GM15510 (cell line): Measurements from ENCODE around the gene STAT4.

Experiments
- POLR2A ChIP-seq: IDR thresholded peaks from 3 replicates; pipeline ENCODE4 v1.6.1; 2011; ENCODE audit warnings: borderline replicate concordance; ENCODE audit not compliant: insufficient read length; ENCODE audit errors: extremely low read depth

Gene STAT4

DNA sequence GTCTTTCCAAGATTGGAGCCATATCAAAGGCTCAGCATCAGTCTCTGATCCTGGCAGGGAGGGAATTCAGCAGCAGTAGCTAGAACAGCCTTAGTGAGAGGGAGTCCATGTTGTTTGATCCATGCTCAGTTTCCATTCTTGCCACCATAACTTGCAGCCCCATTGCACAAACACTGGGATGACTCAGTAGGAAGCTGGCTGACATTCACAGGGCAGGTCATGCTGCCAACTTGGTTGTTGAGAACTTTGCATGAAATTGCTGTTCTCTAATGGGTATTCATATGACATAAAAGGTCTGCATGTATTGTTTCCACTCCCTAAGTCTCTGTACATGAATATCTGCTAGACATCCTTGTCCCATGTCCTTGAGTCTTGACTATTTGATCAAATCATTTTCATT lies 29.9 kb upstream of the STAT4 start:
- TF ChIP-seq POLR2A = no peak

- no peak for TF ChIP-seq POLR2A
Measured at GRCh38 chr2:191180276-191180675, 29.5 kb upstream of the STAT4 start.

GRCh38 chr2:191178806-191179514 lies 28.2 kb upstream of the STAT4 start:
- TF ChIP-seq POLR2A = no peak

DNA sequence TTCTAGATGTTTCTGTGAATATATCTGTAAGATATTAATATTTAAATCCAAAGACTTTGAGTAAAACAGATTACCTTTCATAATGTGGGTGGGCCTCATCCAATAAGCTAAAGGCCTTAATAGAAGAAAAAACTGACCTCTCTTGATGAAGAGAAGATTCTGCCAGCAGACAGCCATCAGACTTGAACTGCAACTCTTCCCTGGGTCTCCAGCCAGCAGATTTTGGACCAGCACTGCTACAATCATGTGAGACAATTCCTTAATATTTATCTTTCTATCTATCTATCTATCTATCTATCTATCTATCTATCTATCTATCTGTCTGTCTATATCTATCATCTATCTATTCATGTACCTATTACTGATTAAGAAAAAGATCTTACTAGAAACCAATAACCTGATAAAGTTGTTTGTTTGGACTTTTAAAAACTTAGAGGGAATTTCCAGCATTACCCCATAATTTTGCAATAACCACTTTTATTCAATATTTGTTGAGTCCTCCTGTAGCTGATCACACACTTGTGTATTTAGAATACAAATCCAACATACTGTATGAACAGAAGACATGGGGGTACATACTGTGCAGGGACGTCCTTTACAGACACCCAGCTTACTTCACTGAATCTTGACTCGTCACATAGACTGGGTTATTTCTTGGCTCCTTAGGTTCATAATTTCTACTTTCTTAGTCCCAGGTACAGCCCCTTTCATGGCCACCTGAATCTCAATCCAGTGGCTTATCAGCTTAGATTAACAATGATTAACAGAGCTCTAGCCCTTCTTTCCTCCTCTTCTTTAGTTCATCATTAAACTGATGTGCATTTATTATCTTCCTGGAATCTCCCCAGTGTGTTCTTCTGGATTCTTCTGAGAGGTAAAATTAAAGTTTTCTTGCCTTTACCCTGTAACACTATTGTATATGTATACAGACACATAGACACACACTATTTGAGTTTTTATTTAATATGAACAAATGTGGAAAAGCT lies 27.2 kb upstream of the STAT4 start:
- no peak for TF ChIP-seq POLR2A

DNA sequence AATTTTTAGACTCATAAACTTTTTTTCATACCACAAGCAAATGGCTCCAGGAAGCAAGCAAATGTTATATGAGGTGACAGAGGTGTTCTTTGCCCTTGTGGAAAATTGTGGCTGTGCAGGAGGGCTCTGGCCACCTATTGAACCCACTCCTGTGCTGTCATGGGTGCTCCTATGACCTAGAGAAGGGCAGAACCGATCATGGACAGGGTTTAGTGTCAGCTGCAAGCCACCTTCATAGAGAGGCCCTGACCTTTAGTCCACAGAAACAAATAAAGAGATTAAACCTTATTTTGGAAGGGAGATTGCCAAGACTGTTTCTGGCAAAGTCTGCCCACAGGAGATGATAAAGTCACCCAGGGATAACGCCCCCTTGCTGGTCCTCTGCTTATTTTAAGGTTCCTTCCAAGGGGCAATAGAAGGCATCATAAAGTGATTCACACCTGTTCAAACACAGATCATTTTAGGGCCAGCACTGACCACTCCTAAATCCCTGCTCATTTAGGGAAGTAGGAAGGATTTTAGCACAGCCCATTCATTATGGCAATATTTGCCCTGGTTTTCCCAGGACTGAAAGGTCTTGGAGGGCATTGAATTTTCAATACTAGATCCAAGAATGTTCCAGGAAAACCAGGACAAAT lies 26.1 kb upstream of the STAT4 start:
- no peak for TF ChIP-seq POLR2A

DNA sequence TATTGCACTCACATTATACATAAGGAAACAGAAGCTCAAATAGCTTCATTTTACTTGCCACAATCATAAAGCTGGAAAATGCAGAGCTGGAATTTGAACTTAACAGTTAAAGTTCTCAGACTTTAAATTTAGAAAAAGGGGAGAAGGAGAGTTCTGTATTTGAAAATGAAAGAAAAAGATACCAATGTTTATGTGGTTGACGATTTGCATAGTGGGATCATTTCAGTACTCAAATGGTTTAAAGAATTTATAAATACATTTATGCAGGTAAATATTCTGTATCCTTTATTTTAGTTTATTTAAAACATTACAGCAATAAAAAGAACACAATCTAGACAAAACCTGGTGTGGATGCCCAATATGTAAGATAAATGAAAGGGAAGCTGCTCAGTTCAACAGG lies 25.5 kb upstream of the STAT4 start:
- no peak for TF ChIP-seq POLR2A

- TF ChIP-seq POLR2A = no peak
Measured at GRCh38 chr2:191174442-191174841, 23.6 kb upstream of the STAT4 start.

DNA sequence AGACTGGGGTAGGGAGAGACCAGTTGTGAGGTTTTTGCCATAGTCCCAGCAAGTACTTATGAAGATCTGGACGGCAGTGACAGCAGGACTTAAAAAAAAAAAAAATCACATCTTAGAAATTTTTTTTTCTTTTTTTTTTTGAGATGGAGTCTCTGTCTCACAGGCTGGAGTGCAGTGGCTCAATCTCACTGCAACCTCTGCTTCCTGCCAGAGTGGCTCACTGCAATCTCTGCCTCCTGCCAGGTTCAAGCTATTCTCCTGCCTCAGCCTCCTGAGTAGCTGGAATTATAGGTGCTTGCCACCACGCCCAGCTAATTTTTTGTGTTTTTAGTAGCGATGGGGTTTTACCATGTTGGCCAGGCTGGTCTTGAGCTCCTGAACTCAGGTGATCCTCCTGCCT lies 22.4 kb upstream of the STAT4 start:
- no peak for TF ChIP-seq POLR2A

GRCh38 chr2:191171708-191172355 lies 21.0 kb upstream of the STAT4 start:
- no peak for TF ChIP-seq POLR2A

DNA sequence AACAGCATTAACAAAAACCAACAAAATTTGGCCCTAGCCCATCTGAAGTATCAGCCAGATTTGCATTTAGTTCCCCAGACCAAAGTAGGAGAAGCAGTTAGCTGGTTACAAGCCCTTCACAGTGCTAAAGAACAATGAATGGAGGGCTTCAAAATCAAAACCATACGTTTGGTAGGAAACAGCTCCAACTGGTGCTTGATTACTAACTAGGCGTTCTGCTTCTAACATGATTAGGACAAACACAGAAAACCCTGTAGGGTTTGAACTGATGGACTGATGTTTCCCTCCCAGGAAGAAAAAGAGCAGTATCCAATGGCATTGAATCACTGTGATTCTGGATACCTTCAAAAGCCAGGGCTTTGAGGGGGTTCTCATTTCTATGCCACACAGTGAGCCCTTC lies 20.5 kb upstream of the STAT4 start:
- no peak for TF ChIP-seq POLR2A

DNA sequence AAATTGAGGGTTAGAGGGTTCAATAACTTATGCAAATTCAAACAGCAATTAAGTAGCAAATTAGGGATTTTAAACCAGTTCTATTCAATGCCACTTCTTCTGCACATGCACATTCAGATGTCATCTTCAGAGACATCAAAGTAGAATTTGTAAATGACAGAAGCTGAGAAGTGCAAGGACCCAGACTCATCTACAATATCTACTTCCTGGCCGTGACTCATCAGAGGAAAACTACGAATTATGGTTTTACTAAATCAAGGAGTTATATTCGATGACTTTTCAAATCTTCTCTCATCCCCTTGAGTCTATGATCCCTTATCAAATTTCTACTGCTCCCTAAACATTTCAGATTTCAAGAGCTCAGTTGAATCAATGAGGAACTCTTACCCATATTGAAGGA lies 20.0 kb upstream of the STAT4 start:
- no peak for TF ChIP-seq POLR2A

DNA sequence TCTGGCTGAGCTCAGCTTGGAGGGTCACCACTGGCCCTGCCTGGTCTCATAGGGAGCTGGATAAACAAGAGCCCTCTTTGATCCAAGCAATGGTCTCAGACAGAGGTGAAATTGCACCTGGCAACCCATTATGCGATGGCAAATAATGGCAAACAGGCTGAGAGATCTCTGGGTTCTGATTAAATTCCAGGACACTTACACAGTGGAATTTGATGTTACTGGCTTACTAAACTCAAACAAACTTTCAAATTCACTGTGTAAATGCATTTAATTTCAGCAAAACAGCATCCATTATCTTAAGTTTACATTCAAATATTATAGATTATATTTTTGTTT lies 19.5 kb upstream of the STAT4 start:
- TF ChIP-seq POLR2A = no peak

- no peak for TF ChIP-seq POLR2A
Measured at GRCh38 chr2:191169456-191170300, 18.9 kb upstream of the STAT4 start.

GRCh38 chr2:191167766-191168165 lies 17.0 kb upstream of the STAT4 start:
- TF ChIP-seq POLR2A = no peak
